ENCODE measurements around the gene SLC30A3.
A peak's percentile ranks its signal among the peaks of the same experiment; 100 is the strongest.
"Not testable (repeated sequence)": the region's sequence is repeated elsewhere in the genome, so short reads cannot be mapped to it uniquely, and the experiment has no call there.

Gene SLC30A3

GRCh38 chr2:27262379-27263286 is at the start of gene SLC30A3:
Gene SLC30A3, minus strand, starts transcription at chr2:27263047. Its CDS starts 141 bp downstream, at chr2:27262906.
- DNase-seq, result no peak

GRCh38 chr2:27312152-27312551 is 49.3 kb upstream of the SLC30A3 start:
- DNase-seq, result no peak

- DNase-seq, result no peak
Measured at GRCh38 chr2:27309651-27310050, 46.8 kb upstream of the SLC30A3 start.

- DNase-seq, result no peak
Measured at GRCh38 chr2:27308359-27308881, 45.6 kb upstream of the SLC30A3 start, which contains the start of gene UCN. Gene UCN, minus strand, starts transcription at chr2:27308445. Its CDS starts 550 bp downstream, at chr2:27307895.

GRCh38 chr2:27307545-27308358 is 44.9 kb upstream of the SLC30A3 start:
- DNase-seq, result no peak

- DNase-seq, result no peak
Measured at GRCh38 chr2:27307287-27307544, 44.4 kb upstream of the SLC30A3 start.

- DNase-seq, result no peak
Measured at GRCh38 chr2:27306573-27307286, 43.9 kb upstream of the SLC30A3 start.

GRCh38 chr2:27306136-27306535 is 43.3 kb upstream of the SLC30A3 start:
- DNase-seq, result no peak

- DNase-seq, result no peak
Measured at GRCh38 chr2:27305516-27305915, 42.7 kb upstream of the SLC30A3 start.

- no peak for DNase-seq
Measured at GRCh38 chr2:27304488-27305240, 41.8 kb upstream of the SLC30A3 start.

GRCh38 chr2:27303093-27304025 is 40.5 kb upstream of the SLC30A3 start:
- peak; percentile 77 to 85 for DNase-seq

- DNase-seq, result not testable (repeated sequence)
Measured at GRCh38 chr2:27300606-27301005, 37.8 kb upstream of the SLC30A3 start.

- DNase-seq, result no peak
Measured at GRCh38 chr2:27298391-27299080, 35.7 kb upstream of the SLC30A3 start.

GRCh38 chr2:27297195-27297594 is 34.3 kb upstream of the SLC30A3 start:
- DNase-seq, result no peak

GRCh38 chr2:27296481-27296880 is 33.6 kb upstream of the SLC30A3 start:
- no peak for DNase-seq

GRCh38 chr2:27294928-27295327 is 32.1 kb upstream of the SLC30A3 start:
- DNase-seq, result no peak

GRCh38 chr2:27291865-27292264 is 29.0 kb upstream of the SLC30A3 start:
- DNase-seq, result no peak

GRCh38 chr2:27290549-27290948 is 27.7 kb upstream of the SLC30A3 start:
- DNase-seq, result no peak

GRCh38 chr2:27288610-27289009 is 25.8 kb upstream of the SLC30A3 start:
- no peak for DNase-seq

- no peak for DNase-seq
Measured at GRCh38 chr2:27285481-27285880, 22.6 kb upstream of the SLC30A3 start.

- no peak for DNase-seq
Measured at GRCh38 chr2:27284996-27285395, 22.1 kb upstream of the SLC30A3 start.

Measured in NCI-H2081 (cell line).